Common myeloid progenitor, CD34-positive (primary cell): ENCODE measurements around the gene TMEM43.

Source experiments
- CTCF ChIA-PET: fragments of 350-600 bp; sonication (Branson Sonifier 250); formaldehyde crosslinking; loops from one replicate; lab custom pipeline; 2021; ENCODE audit warnings: antibody characterized with exemption; lab: Charles Lee
- POLR2A ChIA-PET: fragments of 350-600 bp; sonication (Branson Sonifier 250); formaldehyde crosslinking; loops from one replicate; lab custom pipeline; 2021; ENCODE audit warnings: antibody characterized with exemption; lab: Charles Lee
- DNase-seq, 3 donors: peaks; one replicate each; pipeline versions ENCODE4 v3.0.0 to v3.0.0-alpha.2; 2013
- H3K27ac ChIP-seq, 2 experiments: 1 replicate in 1 of 2; 2 replicates in 1 of 2; pipeline ENCODE4 v1.7.0; 2013; ENCODE audit warnings: inconsistent platforms in 2 of 2, low read length in 2 of 2, mild to moderate bottlenecking in 2 of 2, low read depth in 1 of 2, moderate library complexity in 1 of 2; ENCODE audit not compliant: severe bottlenecking in 2 of 2, insufficient read depth in 1 of 2, poor library complexity in 1 of 2
- H3K27me3 ChIP-seq, 5 experiments: replicated peaks in 2 of 5; 1 replicate in 3 of 5; 2 replicates in 2 of 5; pipeline versions ENCODE4 v1.6.1 to v1.7.0; 2013; ENCODE audit warnings: low read length in 4 of 5, mild to moderate bottlenecking in 2 of 5, moderate library complexity in 2 of 5, inconsistent platforms in 1 of 5; ENCODE audit not compliant: insufficient read depth in 5 of 5, control insufficient read depth in 4 of 5
- H3K36me3 ChIP-seq, 4 experiments: 1 replicate in 2 of 4; 2 replicates in 2 of 4; pipeline versions ENCODE4 v1.6.1 to v1.7.0; 2013; ENCODE audit warnings: low read length in 3 of 4, control low read depth in 1 of 4, mild to moderate bottlenecking in 1 of 4; ENCODE audit not compliant: control insufficient read depth in 4 of 4, insufficient read depth in 4 of 4
- H3K4me1 ChIP-seq, 4 experiments: 1 replicate in 3 of 4; 2 replicates in 1 of 4; pipeline versions ENCODE4 v1.6.1 to v1.7.1; 2013; ENCODE audit warnings: low read length in 3 of 4, mild to moderate bottlenecking in 3 of 4, control low read depth in 1 of 4, inconsistent platforms in 1 of 4, moderate library complexity in 1 of 4; ENCODE audit not compliant: control insufficient read depth in 4 of 4, insufficient read depth in 4 of 4; ENCODE audit errors: control extremely low read depth in 1 of 4
- H3K4me3 ChIP-seq, 7 experiments: 1 replicate in 4 of 7; 2 replicates in 3 of 7; pipeline versions ENCODE4 v1.5.1 to v1.7.0; 2013; ENCODE audit warnings: mild to moderate bottlenecking in 7 of 7, low read length in 6 of 7, moderate library complexity in 6 of 7, inconsistent platforms in 2 of 7, low read depth in 2 of 7, control low read depth in 1 of 7; ENCODE audit not compliant: insufficient read depth in 4 of 7, control insufficient read depth in 1 of 7; ENCODE audit errors: extremely low read depth in 1 of 7
- H3K9me3 ChIP-seq, 5 experiments: 1 replicate in 4 of 5; 2 replicates in 1 of 5; pipeline versions ENCODE4 v1.6.1 to v1.7.1; 2013; ENCODE audit warnings: low read length in 4 of 5, mild to moderate bottlenecking in 2 of 5, inconsistent platforms in 1 of 5, low read depth in 1 of 5, moderate library complexity in 1 of 5; ENCODE audit not compliant: control insufficient read depth in 4 of 5, insufficient read depth in 2 of 5; ENCODE audit errors: control extremely low read depth in 1 of 5
- WGBS: methylation state at CpG from one replicate; pipeline ENCODE4 v1.1.5; 2013; ENCODE audit not compliant: insufficient coverage; 5-methylcytosine and 5-hydroxymethylcytosine counted together

TMEM43 gene

GRCh38 chr3:14126017-14126886, 1.4 kb downstream of the TMEM43 start:
- peaks cover 2 to 42% (median 32%) of the 10 kb centered on the region in 4 experiments for H3K4me1 ChIP-seq

GRCh38 chr3:14126887-14127505, 2.1 kb downstream of the TMEM43 start:
- ChIA-PET POLR2A (interaction anchor here (1.3 kb wide), 1 partner anchor 18 kb away, joined by 4 read pairs; no protein-coding TSS in a partner anchor), CTCF (interaction anchor here (1.4 to 4.2 kb wide), 3 partner anchors 8 to 19 kb away, joined by 4 to 30 read pairs (median 5); no protein-coding TSS in a partner anchor)
- DNase-seq: no peak
- Histone ChIP-seq H3K27ac (peak overlapping the region in 1 of 2 experiments; percentile 54), H3K36me3 (peaks cover 9 to 48% (median 37%) of the 10 kb centered on the region in 4 experiments), H3K27me3 (no peaks in the 10 kb centered on the region), H3K4me1 (peaks cover 2 to 42% (median 32%) of the 10 kb centered on the region in 4 experiments), H3K4me3 (peak overlapping the region in 2 of 7 experiments; percentile 89 to 92), H3K9me3 (no peaks in the 10 kb centered on the region)
- WGBS: 0% methylated on average over 1 of the region's 5 CpGs

More at GRCh38 chr3:14126017-14126886, 1.4 kb downstream of the TMEM43 start:
- 92% methylated on average over 9 of the region's 11 CpGs for WGBS
- Histone ChIP-seq H3K4me3 (peak overlapping the region; percentile 80 to 99 (median 92)), H3K36me3 (peaks cover 8 to 48% (median 32%) of the 10 kb centered on the region in 4 experiments), H3K27ac (peak overlapping the region; percentile 76 to 91), H3K27me3 (no peaks in the 10 kb centered on the region), H3K9me3 (no peaks in the 10 kb centered on the region)
- DNase-seq: no peak
- POLR2A ChIA-PET: interaction anchor here (0.5 to 2.1 kb wide), 4 partner anchors 17 to 52 kb away, joined by 3 to 28 read pairs (median 5); partner anchors contain the start of genes LSM3 and XPC
- CTCF ChIA-PET: interaction anchor here (0.7 to 4.2 kb wide), 10 partner anchors 8 to 525 kb away, joined by 3 to 30 read pairs (median 4); partner anchors contain the start of genes CCDC174, LSM3 and XPC

- Histone ChIP-seq H3K4me3 (no peak overlapping the region), H3K36me3 (peaks cover 14 to 53% (median 43%) of the 10 kb centered on the region in 4 experiments), H3K9me3 (no peaks in the 10 kb centered on the region), H3K27ac (peak overlapping the region in 1 of 2 experiments; percentile 3), H3K27me3 (no peaks in the 10 kb centered on the region), H3K4me1 (peaks cover 2 to 38% (median 30%) of the 10 kb centered on the region in 4 experiments)
- no peak for DNase-seq
- ChIA-PET POLR2A (interaction anchor here (1.3 kb wide), 1 partner anchor 18 kb away, joined by 4 read pairs; no protein-coding TSS in a partner anchor), CTCF (interaction anchor here (1.4 to 4.2 kb wide), 4 partner anchors 9 to 18 kb away, joined by 4 to 30 read pairs (median 4); no protein-coding TSS in a partner anchor)
- 95% methylated on average over 12 of the region's 12 CpGs for WGBS
Observed at GRCh38 chr3:14127516-14128161, 2.8 kb downstream of the TMEM43 start.

- no peak overlapping the region for H3K4me3 ChIP-seq
- WGBS: 100% methylated on average over 2 of the region's 5 CpGs
- no peak for DNase-seq
- no peaks in the 10 kb centered on the region for H3K9me3 ChIP-seq
- CTCF ChIA-PET: interaction anchor here (1.4 kb wide), 2 partner anchors 9 to 10 kb away, joined by 4 read pairs; no protein-coding TSS in a partner anchor
- H3K36me3 ChIP-seq: peaks cover 16 to 63% (median 54%) of the 10 kb centered on the region in 4 experiments
- POLR2A ChIA-PET: interaction anchor here (0.6 kb wide), 1 partner anchor 377 kb away, joined by 4 read pairs; no protein-coding TSS in a partner anchor
- H3K4me1 ChIP-seq: peaks cover 2 to 28% (median 24%) of the 10 kb centered on the region in 4 experiments
- no peaks in the 10 kb centered on the region for H3K27me3 ChIP-seq
- H3K27ac ChIP-seq: no peak overlapping the region
Observed at GRCh38 chr3:14128724-14129123, 3.9 kb downstream of the TMEM43 start.

- no peak for DNase-seq
Observed at GRCh38 chr3:14129296-14129695, 4.4 kb downstream of the TMEM43 start.

GRCh38 chr3:14130230-14130629, 5.4 kb downstream of the TMEM43 start:
- Histone ChIP-seq H3K27me3 (no peaks in the 10 kb centered on the region), H3K9me3 (no peaks in the 10 kb centered on the region), H3K4me3 (no peak overlapping the region), H3K36me3 (peaks cover 18 to 78% (median 68%) of the 10 kb centered on the region in 4 experiments), H3K4me1 (peaks cover 2 to 21% (median 18%) of the 10 kb centered on the region in 4 experiments), H3K27ac (no peak overlapping the region)
- no peak for DNase-seq
- POLR2A ChIA-PET: no interaction called here
- CTCF ChIA-PET: interaction anchor here (1.1 to 1.8 kb wide), 2 partner anchors 15 to 23 kb away, joined by 3 to 4 read pairs; no protein-coding TSS in a partner anchor
- 100% methylated on average over 2 of the region's 4 CpGs for WGBS

More at GRCh38 chr3:14129296-14129695, 4.4 kb downstream of the TMEM43 start:
- 92% methylated on average over 4 of the region's 6 CpGs for WGBS
- POLR2A ChIA-PET: interaction anchor here (0.6 kb wide), 1 partner anchor 377 kb away, joined by 4 read pairs; no protein-coding TSS in a partner anchor
- CTCF ChIA-PET: interaction anchor here (1.8 kb wide), 1 partner anchor 16 kb away, joined by 4 read pairs; no protein-coding TSS in a partner anchor
- Histone ChIP-seq H3K4me3 (no peak overlapping the region), H3K9me3 (no peaks in the 10 kb centered on the region), H3K27ac (no peak overlapping the region), H3K4me1 (peaks cover 2 to 22% (median 19%) of the 10 kb centered on the region in 4 experiments), H3K27me3 (no peaks in the 10 kb centered on the region), H3K36me3 (peaks cover 18 to 69% (median 59%) of the 10 kb centered on the region in 4 experiments)
